ENCODE results near the gene MTCL1. TPM values are rescaled to one million over a fixed set of nuclear protein-coding genes. Genes with fewer than 3 reads are reported as not detected.

MTCL1 gene
- total RNA-seq, 1 experiment from 2014 or later = 22.7 TPM

DNA sequence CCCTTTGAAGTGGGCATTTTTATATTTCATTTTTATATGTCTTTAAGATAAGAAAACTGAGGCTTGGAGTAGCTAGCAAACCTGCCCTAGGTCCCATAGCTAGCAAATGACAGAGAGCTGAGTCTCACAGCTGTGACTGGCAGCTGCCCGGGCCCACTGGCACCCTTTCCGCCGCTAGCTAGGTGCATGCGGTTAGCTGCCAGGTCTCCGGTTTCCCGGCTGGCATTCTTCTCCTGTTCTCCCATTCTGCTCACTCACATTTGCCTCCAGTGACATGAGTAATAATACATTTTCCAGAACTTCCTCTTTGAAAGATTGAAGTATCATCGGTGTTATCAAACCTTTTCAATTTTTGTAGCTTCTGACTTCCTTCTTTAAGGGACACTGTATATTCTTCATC is 38.7 kb downstream of the MTCL1 start:
- ChIA-PET RAD21 (ENCODE audit: low non-redundant PET in 1 of 2, low total read pairs in 2 of 2, uncharacterized antibody in 2 of 2, unreplicated experiment in 2 of 2) (no interaction called here), POLR2A (no interaction called here), CTCF (no interaction called here)
- H3K79me2 ChIP-seq (ENCODE audit: insufficient read depth, low read length) = peaks cover 7% of the 10 kb centered on the region; the same call in 1 of the 2 replicates
- H3K9me3 ChIP-seq (ENCODE audit: control insufficient read depth in 1 of 2, insufficient read depth in 1 of 2, low read depth in 1 of 2, low read length in 2 of 2) = no peaks in the 10 kb centered on the region
- no peak overlapping the region for H3K4me2 ChIP-seq (ENCODE audit: low read length)
- no peak overlapping the region for H3K9ac ChIP-seq (ENCODE audit: low read length)
- no peak overlapping the region for H3K4me3 ChIP-seq (replicated peaks in 1 of 2; ENCODE audit: low read depth in 1 of 2, low read length in 2 of 2)
- H3K27ac ChIP-seq (ENCODE audit: low read depth, low read length) = no peak overlapping the region
- no peaks in the 10 kb centered on the region for H3K9me2 ChIP-seq (ENCODE audit: insufficient read depth)
- H2AFZ ChIP-seq (ENCODE audit: low read depth, low read length, poor library complexity, severe bottlenecking) = no peak overlapping the region
- no peaks in the 10 kb centered on the region for H3K4me1 ChIP-seq (ENCODE audit: control insufficient read depth in 1 of 2, insufficient read depth in 2 of 2, low read length in 2 of 2)
- H3K27me3 ChIP-seq (ENCODE audit: insufficient read depth, low read length) = no peaks in the 10 kb centered on the region
- BruUV-seq (replicated peaks) = no TSS peak
- H3K36me3 ChIP-seq (ENCODE audit: control insufficient read depth in 1 of 2, insufficient read depth in 2 of 2, low read length in 2 of 2) = no peaks in the 10 kb centered on the region
- H4K20me1 ChIP-seq (ENCODE audit: insufficient read depth) = no peaks in the 10 kb centered on the region
- TF ChIP-seq, protein P1, sequence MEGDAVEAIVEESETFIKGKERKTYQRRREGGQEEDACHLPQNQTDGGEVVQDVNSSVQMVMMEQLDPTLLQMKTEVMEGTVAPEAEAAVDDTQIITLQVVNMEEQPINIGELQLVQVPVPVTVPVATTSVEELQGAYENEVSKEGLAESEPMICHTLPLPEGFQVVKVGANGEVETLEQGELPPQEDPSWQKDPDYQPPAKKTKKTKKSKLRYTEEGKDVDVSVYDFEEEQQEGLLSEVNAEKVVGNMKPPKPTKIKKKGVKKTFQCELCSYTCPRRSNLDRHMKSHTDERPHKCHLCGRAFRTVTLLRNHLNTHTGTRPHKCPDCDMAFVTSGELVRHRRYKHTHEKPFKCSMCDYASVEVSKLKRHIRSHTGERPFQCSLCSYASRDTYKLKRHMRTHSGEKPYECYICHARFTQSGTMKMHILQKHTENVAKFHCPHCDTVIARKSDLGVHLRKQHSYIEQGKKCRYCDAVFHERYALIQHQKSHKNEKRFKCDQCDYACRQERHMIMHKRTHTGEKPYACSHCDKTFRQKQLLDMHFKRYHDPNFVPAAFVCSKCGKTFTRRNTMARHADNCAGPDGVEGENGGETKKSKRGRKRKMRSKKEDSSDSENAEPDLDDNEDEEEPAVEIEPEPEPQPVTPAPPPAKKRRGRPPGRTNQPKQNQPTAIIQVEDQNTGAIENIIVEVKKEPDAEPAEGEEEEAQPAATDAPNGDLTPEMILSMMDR (IDR thresholded peaks at IDR 0.05 in 2 of 3, conservative IDR thresholded peaks at IDR 0.05 in 1 of 3; ENCODE audit: borderline replicate concordance in 1 of 3, insufficient read depth in 1 of 3, low read depth in 2 of 3, low read length in 2 of 3) = no peak
- TF ChIP-seq, protein P2, sequence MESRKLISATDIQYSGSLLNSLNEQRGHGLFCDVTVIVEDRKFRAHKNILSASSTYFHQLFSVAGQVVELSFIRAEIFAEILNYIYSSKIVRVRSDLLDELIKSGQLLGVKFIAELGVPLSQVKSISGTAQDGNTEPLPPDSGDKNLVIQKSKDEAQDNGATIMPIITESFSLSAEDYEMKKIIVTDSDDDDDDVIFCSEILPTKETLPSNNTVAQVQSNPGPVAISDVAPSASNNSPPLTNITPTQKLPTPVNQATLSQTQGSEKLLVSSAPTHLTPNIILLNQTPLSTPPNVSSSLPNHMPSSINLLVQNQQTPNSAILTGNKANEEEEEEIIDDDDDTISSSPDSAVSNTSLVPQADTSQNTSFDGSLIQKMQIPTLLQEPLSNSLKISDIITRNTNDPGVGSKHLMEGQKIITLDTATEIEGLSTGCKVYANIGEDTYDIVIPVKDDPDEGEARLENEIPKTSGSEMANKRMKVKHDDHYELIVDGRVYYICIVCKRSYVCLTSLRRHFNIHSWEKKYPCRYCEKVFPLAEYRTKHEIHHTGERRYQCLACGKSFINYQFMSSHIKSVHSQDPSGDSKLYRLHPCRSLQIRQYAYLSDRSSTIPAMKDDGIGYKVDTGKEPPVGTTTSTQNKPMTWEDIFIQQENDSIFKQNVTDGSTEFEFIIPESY (IDR thresholded peaks at IDR 0.05; ENCODE audit: extremely low read depth, insufficient replicate concordance, low read length) = no peak
- TF ChIP-seq CEBPB (IDR thresholded peaks at IDR 0.05; ENCODE audit: low read depth) (no peak), SRF (IDR thresholded peaks at IDR 0.05; ENCODE audit: low read depth) (no peak), EZH2 (IDR thresholded peaks at IDR 0.05) (no peak), ELF1 (IDR thresholded peaks at IDR 0.05; ENCODE audit: borderline replicate concordance, low read depth) (no peak), TCF7L2 (IDR thresholded peaks at IDR 0.05; ENCODE audit: borderline replicate concordance, extremely low read depth, insufficient read depth, insufficient read length) (no peak), FOSL1 (IDR thresholded peaks at IDR 0.05; ENCODE audit: low read depth) (no peak), POLR2AphosphoS5 (IDR thresholded peaks at IDR 0.05; ENCODE audit: low read depth, low read length) (no peak), EZH2phosphoT487 (IDR thresholded peaks at IDR 0.05; ENCODE audit: borderline replicate concordance) (no peak), CBX3 (IDR thresholded peaks at IDR 0.05; ENCODE audit: low read depth) (no peak), RAD21 (IDR thresholded peaks at IDR 0.05; ENCODE audit: low read depth) (no peak)
- TF ChIP-seq, protein P3, sequence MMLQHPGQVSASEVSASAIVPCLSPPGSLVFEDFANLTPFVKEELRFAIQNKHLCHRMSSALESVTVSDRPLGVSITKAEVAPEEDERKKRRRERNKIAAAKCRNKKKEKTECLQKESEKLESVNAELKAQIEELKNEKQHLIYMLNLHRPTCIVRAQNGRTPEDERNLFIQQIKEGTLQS (IDR thresholded peaks at IDR 0.05) = no peak
- DNase-seq (ENCODE audit: low read depth, low spot score) = no peak
- ATAC-seq = no peak
- intact Hi-C loops (cut with micrococcal nuclease) = loop anchor here (10.0 kb wide), 1 partner anchor 61 kb away; no protein-coding TSS in a partner anchor

Data from HCT116 (cell line).